Measurements from ENCODE around the gene LRPAP1. TPM values are rescaled to one million over a fixed set of nuclear protein-coding genes. Genes with fewer than 3 reads are reported as not detected.

The LRPAP1 gene
- total RNA-seq, 1 experiment from 2014 or later: 90.8 TPM

GRCh38 chr4:3481783-3482393, 50.3 kb downstream of the LRPAP1 start (continued):
- TF ChIP-seq GRHL2 (CRISPR knock-in tag; IDR thresholded peaks at IDR 0.05; ENCODE audit: insufficient replicate concordance, severe bottlenecking) (no peak), ZNF671 (CRISPR knock-in tag; IDR thresholded peaks at IDR 0.05) (no peak)

GRCh38 chr4:3481113-3481531, 51.1 kb downstream of the LRPAP1 start:
- Mint-ChIP-seq H3K27me3 (ENCODE audit: low read depth) (peaks cover 73% of the 10 kb centered on the region), H3K9me3 (no peaks in the 10 kb centered on the region), H3K27ac (no peak overlapping the region), H3K4me1 (peaks cover 18% of the 10 kb centered on the region), H3K36me3 (no peaks in the 10 kb centered on the region), H3K4me3 (peak overlapping the region; percentile 53)
- POLR2A ChIA-PET: no interaction called here
- CTCF ChIA-PET: interaction anchor here (0.5 to 4.3 kb wide), 90 partner anchors 8 to 1646 kb away, joined by 3 to 61 read pairs (median 4); partner anchors contain the start of genes DOK7, GRK4, HGFAC and MSANTD1
- no peak for TF ChIP-seq TP53 (CRISPR knock-in tag; IDR thresholded peaks at IDR 0.05)
- no peak for TF ChIP-seq ZNF232 (CRISPR knock-in tag; IDR thresholded peaks at IDR 0.05)
- TF ChIP-seq ZNF423 (CRISPR knock-in tag; IDR thresholded peaks at IDR 0.05): peak; percentile 98
- TF ChIP-seq ZBTB21 (CRISPR knock-in tag; IDR thresholded peaks at IDR 0.05; ENCODE audit: borderline replicate concordance): 0 out of 2 replicates have a peak, but pooled peaks have one; percentile 31
- peak; percentile 29; the same call in 1 of the 2 replicates for TF ChIP-seq SP1 (CRISPR knock-in tag; conservative IDR thresholded peaks at IDR 0.05)
- TF ChIP-seq, protein P1, sequence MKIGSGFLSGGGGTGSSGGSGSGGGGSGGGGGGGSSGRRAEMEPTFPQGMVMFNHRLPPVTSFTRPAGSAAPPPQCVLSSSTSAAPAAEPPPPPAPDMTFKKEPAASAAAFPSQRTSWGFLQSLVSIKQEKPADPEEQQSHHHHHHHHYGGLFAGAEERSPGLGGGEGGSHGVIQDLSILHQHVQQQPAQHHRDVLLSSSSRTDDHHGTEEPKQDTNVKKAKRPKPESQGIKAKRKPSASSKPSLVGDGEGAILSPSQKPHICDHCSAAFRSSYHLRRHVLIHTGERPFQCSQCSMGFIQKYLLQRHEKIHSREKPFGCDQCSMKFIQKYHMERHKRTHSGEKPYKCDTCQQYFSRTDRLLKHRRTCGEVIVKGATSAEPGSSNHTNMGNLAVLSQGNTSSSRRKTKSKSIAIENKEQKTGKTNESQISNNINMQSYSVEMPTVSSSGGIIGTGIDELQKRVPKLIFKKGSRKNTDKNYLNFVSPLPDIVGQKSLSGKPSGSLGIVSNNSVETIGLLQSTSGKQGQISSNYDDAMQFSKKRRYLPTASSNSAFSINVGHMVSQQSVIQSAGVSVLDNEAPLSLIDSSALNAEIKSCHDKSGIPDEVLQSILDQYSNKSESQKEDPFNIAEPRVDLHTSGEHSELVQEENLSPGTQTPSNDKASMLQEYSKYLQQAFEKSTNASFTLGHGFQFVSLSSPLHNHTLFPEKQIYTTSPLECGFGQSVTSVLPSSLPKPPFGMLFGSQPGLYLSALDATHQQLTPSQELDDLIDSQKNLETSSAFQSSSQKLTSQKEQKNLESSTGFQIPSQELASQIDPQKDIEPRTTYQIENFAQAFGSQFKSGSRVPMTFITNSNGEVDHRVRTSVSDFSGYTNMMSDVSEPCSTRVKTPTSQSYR (CRISPR knock-in tag; IDR thresholded peaks at IDR 0.05): 0 out of 2 replicates have a peak, but pooled peaks have one; percentile 78
- no peak for TF ChIP-seq ZNF512 (CRISPR knock-in tag; IDR thresholded peaks at IDR 0.05; ENCODE audit: borderline replicate concordance)
- 0 out of 2 replicates have a peak, but pooled peaks have one; percentile 17 for TF ChIP-seq FOXP1 (CRISPR knock-in tag; IDR thresholded peaks at IDR 0.05; ENCODE audit: borderline replicate concordance)
- TF ChIP-seq, protein P2, sequence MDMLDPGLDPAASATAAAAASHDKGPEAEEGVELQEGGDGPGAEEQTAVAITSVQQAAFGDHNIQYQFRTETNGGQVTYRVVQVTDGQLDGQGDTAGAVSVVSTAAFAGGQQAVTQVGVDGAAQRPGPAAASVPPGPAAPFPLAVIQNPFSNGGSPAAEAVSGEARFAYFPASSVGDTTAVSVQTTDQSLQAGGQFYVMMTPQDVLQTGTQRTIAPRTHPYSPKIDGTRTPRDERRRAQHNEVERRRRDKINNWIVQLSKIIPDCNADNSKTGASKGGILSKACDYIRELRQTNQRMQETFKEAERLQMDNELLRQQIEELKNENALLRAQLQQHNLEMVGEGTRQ (CRISPR knock-in tag; IDR thresholded peaks at IDR 0.05): 0 out of 2 replicates have a peak, but pooled peaks have one; percentile 11
- peak; percentile 63 for TF ChIP-seq TEAD1 (CRISPR knock-in tag; IDR thresholded peaks at IDR 0.05)
- TF ChIP-seq NR1H2 (CRISPR knock-in tag; IDR thresholded peaks at IDR 0.05): no peak
- no peak for TF ChIP-seq NFYB (CRISPR knock-in tag; conservative IDR thresholded peaks at IDR 0.05; ENCODE audit: low read depth)
- ATAC-seq (peak; percentile 8), DNase-seq (ENCODE audit: low spot score) (no peak)

DNA sequence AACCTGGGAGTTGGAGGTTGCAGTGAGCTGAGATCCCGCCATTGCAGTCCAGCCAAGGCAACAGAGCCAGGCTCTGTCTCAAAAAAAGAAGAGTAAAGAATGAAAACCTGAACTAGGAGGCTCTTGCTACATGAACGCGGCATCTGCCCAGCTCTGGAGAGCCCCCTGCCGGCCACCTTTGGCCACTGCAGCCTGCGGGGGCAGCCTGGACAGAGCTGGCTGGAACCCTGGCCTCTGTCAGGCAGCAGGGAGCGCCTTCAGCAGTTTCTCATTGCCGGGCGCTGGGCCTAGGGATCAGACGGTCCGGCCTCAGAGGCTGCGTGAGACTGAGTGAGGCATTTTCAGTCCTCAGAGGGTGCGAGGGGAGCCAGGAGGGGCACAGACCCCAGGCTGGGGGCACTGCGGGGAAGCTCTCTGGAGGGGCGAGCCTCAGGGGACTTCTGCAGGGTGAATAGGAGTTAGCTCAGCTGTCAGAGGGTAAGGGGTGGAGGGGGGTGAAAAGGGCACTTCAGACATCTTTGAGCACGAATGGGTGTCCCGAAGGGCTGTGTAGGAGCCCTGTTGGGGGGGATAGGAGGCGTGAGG, 51.6 kb downstream of the LRPAP1 start:
- ChIA-PET CTCF (interaction anchor here (0.5 to 4.3 kb wide), 94 partner anchors 9 to 1646 kb away, joined by 3 to 61 read pairs (median 4); partner anchors contain the start of genes DOK7, GRK4, HGFAC and MSANTD1), POLR2A (no interaction called here)
- peaks cover 18% of the 10 kb centered on the region for H3K4me1 Mint-ChIP-seq
- peak overlapping the region; percentile 53 for H3K4me3 Mint-ChIP-seq
- H3K27ac Mint-ChIP-seq: no peak overlapping the region
- H3K27me3 Mint-ChIP-seq (ENCODE audit: low read depth): peaks cover 68% of the 10 kb centered on the region
- no peaks in the 10 kb centered on the region for H3K36me3 Mint-ChIP-seq
- peak; percentile 95 for DNase-seq (ENCODE audit: low spot score)
- TF ChIP-seq ZNF416 (CRISPR knock-in tag; IDR thresholded peaks at IDR 0.05) (no peak), SMAD3 (CRISPR knock-in tag; IDR thresholded peaks at IDR 0.05; ENCODE audit: borderline replicate concordance) (no peak), ZNF317 (CRISPR knock-in tag; IDR thresholded peaks at IDR 0.05; ENCODE audit: borderline replicate concordance, low read depth) (no peak), CTCF (IDR thresholded peaks at IDR 0.05) (peak; percentile 99)
- TF ChIP-seq, protein P3, sequence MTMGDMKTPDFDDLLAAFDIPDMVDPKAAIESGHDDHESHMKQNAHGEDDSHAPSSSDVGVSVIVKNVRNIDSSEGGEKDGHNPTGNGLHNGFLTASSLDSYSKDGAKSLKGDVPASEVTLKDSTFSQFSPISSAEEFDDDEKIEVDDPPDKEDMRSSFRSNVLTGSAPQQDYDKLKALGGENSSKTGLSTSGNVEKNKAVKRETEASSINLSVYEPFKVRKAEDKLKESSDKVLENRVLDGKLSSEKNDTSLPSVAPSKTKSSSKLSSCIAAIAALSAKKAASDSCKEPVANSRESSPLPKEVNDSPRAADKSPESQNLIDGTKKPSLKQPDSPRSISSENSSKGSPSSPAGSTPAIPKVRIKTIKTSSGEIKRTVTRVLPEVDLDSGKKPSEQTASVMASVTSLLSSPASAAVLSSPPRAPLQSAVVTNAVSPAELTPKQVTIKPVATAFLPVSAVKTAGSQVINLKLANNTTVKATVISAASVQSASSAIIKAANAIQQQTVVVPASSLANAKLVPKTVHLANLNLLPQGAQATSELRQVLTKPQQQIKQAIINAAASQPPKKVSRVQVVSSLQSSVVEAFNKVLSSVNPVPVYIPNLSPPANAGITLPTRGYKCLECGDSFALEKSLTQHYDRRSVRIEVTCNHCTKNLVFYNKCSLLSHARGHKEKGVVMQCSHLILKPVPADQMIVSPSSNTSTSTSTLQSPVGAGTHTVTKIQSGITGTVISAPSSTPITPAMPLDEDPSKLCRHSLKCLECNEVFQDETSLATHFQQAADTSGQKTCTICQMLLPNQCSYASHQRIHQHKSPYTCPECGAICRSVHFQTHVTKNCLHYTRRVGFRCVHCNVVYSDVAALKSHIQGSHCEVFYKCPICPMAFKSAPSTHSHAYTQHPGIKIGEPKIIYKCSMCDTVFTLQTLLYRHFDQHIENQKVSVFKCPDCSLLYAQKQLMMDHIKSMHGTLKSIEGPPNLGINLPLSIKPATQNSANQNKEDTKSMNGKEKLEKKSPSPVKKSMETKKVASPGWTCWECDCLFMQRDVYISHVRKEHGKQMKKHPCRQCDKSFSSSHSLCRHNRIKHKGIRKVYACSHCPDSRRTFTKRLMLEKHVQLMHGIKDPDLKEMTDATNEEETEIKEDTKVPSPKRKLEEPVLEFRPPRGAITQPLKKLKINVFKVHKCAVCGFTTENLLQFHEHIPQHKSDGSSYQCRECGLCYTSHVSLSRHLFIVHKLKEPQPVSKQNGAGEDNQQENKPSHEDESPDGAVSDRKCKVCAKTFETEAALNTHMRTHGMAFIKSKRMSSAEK (CRISPR knock-in tag; IDR thresholded peaks at IDR 0.05; ENCODE audit: borderline replicate concordance): no peak
- no peaks in the 10 kb centered on the region for H3K9me3 Mint-ChIP-seq
- ATAC-seq: peak; percentile 85
